Cardiac fibroblast (primary cell): ENCODE measurements around the gene GAMT.

ENCODE experiments used
- DNase-seq, 2 donors: peaks; one replicate each; pipeline versions ENCODE4 v3.0.0 to v3.0.0-alpha.2; 2010; ENCODE audit warnings: low read depth in 2 of 2
- H3K4me3 ChIP-seq, 2 donors: replicated peaks in 1 of 2; 1 replicate in 1 of 2; 2 replicates in 1 of 2; pipeline ENCODE4 v1.5.1; 2011; ENCODE audit warnings: low read depth in 2 of 2, low read length in 2 of 2, mild to moderate bottlenecking in 2 of 2, moderate library complexity in 1 of 2
- TF ChIP-seq, protein P1 (sequence below): IDR thresholded peaks from one replicate; pipeline ENCODE4 v1.5.1; 2011; ENCODE audit warnings: low read depth, mild to moderate bottlenecking, low read length, inconsistent platforms

GAMT gene

DNA sequence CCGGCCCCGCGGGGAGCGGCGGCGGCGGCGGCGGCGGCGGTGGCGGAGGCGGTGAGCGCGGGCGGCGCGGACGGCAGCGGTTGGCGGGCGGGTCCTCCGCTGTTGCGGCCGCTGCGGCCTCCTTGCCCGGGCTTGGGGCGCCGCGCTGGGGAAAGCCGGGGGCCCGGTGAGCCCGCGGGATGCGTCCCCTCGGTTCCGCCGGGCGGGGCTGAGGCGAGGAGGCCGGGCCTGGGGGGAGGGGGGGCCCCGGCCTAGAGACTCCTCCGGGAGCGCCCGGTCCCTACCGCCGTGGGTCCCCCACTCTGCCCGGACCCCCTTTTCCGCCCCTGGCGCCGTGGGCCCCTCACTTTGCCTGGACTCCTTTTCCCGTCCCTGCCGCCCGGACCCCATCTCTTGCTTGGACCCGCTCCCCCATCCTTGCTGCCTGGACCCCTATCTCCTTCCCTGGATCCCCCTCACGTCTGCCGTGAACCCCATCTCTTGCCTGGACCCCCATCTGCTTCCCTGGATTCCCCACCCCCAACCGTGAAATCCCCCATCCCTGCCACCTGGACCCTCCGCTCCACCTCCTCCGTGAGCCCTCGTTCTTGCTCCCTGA lies 46.3 kb downstream of the GAMT start:
- peak overlapping the region; percentile 86 to 96 for H3K4me3 ChIP-seq
- DNase-seq = no peak
- TF ChIP-seq, protein P1, sequence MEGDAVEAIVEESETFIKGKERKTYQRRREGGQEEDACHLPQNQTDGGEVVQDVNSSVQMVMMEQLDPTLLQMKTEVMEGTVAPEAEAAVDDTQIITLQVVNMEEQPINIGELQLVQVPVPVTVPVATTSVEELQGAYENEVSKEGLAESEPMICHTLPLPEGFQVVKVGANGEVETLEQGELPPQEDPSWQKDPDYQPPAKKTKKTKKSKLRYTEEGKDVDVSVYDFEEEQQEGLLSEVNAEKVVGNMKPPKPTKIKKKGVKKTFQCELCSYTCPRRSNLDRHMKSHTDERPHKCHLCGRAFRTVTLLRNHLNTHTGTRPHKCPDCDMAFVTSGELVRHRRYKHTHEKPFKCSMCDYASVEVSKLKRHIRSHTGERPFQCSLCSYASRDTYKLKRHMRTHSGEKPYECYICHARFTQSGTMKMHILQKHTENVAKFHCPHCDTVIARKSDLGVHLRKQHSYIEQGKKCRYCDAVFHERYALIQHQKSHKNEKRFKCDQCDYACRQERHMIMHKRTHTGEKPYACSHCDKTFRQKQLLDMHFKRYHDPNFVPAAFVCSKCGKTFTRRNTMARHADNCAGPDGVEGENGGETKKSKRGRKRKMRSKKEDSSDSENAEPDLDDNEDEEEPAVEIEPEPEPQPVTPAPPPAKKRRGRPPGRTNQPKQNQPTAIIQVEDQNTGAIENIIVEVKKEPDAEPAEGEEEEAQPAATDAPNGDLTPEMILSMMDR = no peak

DNA sequence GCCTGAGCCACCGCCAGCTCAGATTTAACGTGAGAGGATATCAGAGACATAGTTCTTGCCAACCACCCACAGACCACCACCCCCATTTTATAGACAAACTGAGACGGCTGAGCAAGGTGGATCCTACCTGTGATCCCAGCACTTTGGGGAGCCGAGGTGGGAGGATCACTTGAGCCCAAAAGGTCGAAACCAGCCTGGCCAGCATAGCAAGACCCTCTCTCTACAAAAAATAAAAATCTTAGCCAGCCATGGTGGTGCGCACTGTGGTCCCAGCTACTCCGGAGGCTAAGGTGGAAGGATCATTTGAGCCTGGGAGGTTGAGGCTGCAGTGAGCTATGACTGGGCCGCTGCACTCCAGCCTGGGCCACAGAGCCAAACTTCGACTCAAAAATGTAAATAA lies 48.2 kb downstream of the GAMT start:
- DNase-seq = no peak
- H3K4me3 ChIP-seq = no peak overlapping the region
- TF ChIP-seq, protein P1 = no peak

DNA sequence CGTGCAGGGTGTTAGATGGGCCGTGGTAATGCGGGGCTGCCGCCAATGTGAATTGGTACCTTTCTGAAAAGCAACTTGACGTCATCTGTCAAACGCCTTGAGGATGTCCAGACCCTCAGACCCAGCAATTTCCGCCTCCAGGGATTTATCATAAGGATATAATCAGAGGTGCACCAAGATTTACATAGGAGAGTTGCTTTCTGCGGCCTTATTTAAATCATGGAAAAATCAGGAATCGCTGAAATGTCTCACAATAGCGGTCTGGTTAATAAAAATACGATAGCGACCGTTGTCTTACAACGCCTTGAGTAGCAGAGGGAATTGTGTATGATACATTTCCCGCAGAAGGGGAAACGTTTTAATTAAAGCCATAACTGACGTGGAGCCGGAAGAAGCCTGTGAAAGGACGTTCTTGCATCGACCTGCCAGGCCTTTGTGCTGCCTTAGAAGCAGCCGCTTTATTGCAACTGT lies 49.9 kb downstream of the GAMT start:
- DNase-seq = no peak
- no peak overlapping the region for H3K4me3 ChIP-seq
- TF ChIP-seq, protein P1 = no peak

DNA sequence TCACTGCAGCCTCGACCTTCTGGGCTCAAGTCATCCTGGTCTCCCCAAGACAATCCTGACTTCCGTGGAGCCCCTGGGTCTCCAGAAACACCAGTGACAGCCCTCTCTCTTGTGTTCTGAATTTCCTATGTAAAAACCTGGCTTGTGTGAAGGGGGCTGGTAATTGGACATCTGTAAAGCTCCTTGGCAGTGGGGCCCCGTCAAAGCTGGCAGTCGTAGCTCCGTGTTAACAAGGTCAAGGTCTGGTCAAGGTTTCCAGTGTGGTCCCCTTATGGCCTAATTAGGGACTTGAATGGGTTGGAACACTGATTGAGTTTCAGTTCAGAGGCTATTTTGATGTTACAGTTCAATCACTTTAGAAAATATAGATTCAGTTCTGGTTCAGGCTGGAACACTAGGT lies 50.5 kb downstream of the GAMT start:
- no peak overlapping the region for H3K4me3 ChIP-seq
- TF ChIP-seq, protein P1 = no peak
- DNase-seq = no peak

DNA sequence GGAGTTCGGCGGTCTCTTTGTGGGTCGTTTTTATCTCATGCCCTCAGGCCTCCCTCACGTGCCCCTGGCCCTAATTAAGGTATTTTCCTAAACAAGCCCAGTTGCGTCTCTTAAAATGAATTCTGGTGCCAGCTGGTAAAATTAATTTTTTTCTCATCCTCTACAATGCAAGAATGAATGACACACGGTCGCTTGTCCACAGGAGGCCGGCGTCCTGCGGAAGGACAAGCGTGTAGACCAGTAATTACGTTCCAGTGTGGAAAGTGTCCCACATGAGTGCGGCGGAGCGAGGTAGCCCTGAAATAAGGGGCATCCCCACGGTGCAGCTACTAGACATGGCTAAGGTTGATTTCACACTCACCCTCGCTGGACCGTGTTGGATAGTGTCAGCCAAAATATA lies 52.1 kb downstream of the GAMT start:
- TF ChIP-seq, protein P1 = no peak
- H3K4me3 ChIP-seq = no peak overlapping the region
- no peak for DNase-seq
